ENCODE measurements around the gene ZMPSTE24.

The ZMPSTE24 gene

GRCh38 chr1:40251456-40251855 lies 6.6 kb upstream of the ZMPSTE24 start:
- Histone ChIP-seq H3K9me3 (no peaks in the 10 kb centered on the region), H3K4me1 (ENCODE audit: control insufficient read depth in 1 of 2, insufficient read depth in 1 of 2, low read depth in 1 of 2, low read length in 1 of 2) (peaks cover under 1 to 1% of the 10 kb centered on the region in 2 experiments)

GRCh38 chr1:40252601-40253000 lies 5.4 kb upstream of the ZMPSTE24 start:
- no peak for TF ChIP-seq CTCF (IDR thresholded peaks at IDR 0.05)
- no peaks in the 10 kb centered on the region for H3K36me3 ChIP-seq
- peaks cover 10 to 11% of the 10 kb centered on the region in 2 experiments for H3K4me1 ChIP-seq (ENCODE audit: control insufficient read depth in 1 of 2, insufficient read depth in 1 of 2, low read depth in 1 of 2, low read length in 1 of 2)
- no peaks in the 10 kb centered on the region for H3K9me3 ChIP-seq
- H3K27me3 ChIP-seq: no peaks in the 10 kb centered on the region
- no peak overlapping the region for H3K4me3 ChIP-seq (ENCODE audit: low read depth in 1 of 2, low read length in 1 of 2)
- H3K27ac ChIP-seq: no peak overlapping the region

More at GRCh38 chr1:40251456-40251855, 6.6 kb upstream of the ZMPSTE24 start:
- H3K27me3 ChIP-seq: no peaks in the 10 kb centered on the region
- no peak for TF ChIP-seq CTCF (IDR thresholded peaks at IDR 0.05)
- no peak overlapping the region for H3K27ac ChIP-seq
- no peak overlapping the region for H3K4me3 ChIP-seq (ENCODE audit: low read depth in 1 of 2, low read length in 1 of 2)
- H3K36me3 ChIP-seq: no peaks in the 10 kb centered on the region

- peaks cover 3% of the 10 kb centered on the region for H3K36me3 ChIP-seq
- peaks cover 23 to 26% of the 10 kb centered on the region in 2 experiments for H3K4me1 ChIP-seq (ENCODE audit: control insufficient read depth in 1 of 2, insufficient read depth in 1 of 2, low read depth in 1 of 2, low read length in 1 of 2)
- H3K27ac ChIP-seq: no peak overlapping the region
- no peak overlapping the region for H3K4me3 ChIP-seq (ENCODE audit: low read depth in 1 of 2, low read length in 1 of 2)
- no peaks in the 10 kb centered on the region for H3K27me3 ChIP-seq
- H3K9me3 ChIP-seq: no peaks in the 10 kb centered on the region
- TF ChIP-seq CTCF (IDR thresholded peaks at IDR 0.05): no peak
Measured at GRCh38 chr1:40255231-40255630, 2.8 kb upstream of the ZMPSTE24 start.

GRCh38 chr1:40256401-40257084 lies 1.5 kb upstream of the ZMPSTE24 start:
- Histone ChIP-seq H3K27me3 (no peaks in the 10 kb centered on the region), H3K36me3 (peaks cover 16% of the 10 kb centered on the region), H3K9me3 (no peaks in the 10 kb centered on the region), H3K27ac (peak overlapping the region; percentile 92), H3K4me3 (ENCODE audit: low read depth in 1 of 2, low read length in 1 of 2) (peak overlapping the region; percentile 76 to 99), H3K4me1 (ENCODE audit: control insufficient read depth in 1 of 2, insufficient read depth in 1 of 2, low read depth in 1 of 2, low read length in 1 of 2) (peaks cover 23 to 26% of the 10 kb centered on the region in 2 experiments)
- no peak for TF ChIP-seq CTCF (IDR thresholded peaks at IDR 0.05)

- peaks cover 24% of the 10 kb centered on the region for H3K36me3 ChIP-seq
- no peak for TF ChIP-seq CTCF (IDR thresholded peaks at IDR 0.05)
- H3K4me3 ChIP-seq (ENCODE audit: low read depth in 1 of 2, low read length in 1 of 2): peak overlapping the region; percentile 76 to 99
- no peaks in the 10 kb centered on the region for H3K27me3 ChIP-seq
- no peaks in the 10 kb centered on the region for H3K9me3 ChIP-seq
- peaks cover 23 to 26% of the 10 kb centered on the region in 2 experiments for H3K4me1 ChIP-seq (ENCODE audit: control insufficient read depth in 1 of 2, insufficient read depth in 1 of 2, low read depth in 1 of 2, low read length in 1 of 2)
- H3K27ac ChIP-seq: peak overlapping the region; percentile 92
Measured at GRCh38 chr1:40257313-40257687, 736 bp upstream of the ZMPSTE24 start.

Measured in neutrophil (primary cell).